ENCODE measurements around the gene ADSS2.

Gene ADSS2

DNA sequence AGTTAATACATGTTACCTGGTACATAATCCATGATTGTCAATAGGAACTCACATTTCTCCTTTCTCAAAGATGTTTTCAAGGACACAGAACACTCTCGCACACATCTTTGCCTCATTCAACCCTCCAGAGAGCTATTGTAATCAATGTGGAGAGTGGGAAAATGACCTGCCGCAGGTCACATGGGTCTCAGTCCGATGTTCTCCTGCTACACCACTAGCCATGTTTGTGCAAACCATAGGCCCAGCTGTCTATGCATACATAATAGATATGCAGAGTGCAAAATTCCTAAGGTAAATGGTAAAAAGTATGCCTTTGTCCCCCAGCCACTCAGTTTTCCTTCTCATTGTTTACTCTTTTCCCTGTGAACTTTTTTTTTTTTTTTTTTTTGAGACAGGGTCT lies 89.2 kb downstream of the ADSS2 start:
- DNase-seq: no peak

DNA sequence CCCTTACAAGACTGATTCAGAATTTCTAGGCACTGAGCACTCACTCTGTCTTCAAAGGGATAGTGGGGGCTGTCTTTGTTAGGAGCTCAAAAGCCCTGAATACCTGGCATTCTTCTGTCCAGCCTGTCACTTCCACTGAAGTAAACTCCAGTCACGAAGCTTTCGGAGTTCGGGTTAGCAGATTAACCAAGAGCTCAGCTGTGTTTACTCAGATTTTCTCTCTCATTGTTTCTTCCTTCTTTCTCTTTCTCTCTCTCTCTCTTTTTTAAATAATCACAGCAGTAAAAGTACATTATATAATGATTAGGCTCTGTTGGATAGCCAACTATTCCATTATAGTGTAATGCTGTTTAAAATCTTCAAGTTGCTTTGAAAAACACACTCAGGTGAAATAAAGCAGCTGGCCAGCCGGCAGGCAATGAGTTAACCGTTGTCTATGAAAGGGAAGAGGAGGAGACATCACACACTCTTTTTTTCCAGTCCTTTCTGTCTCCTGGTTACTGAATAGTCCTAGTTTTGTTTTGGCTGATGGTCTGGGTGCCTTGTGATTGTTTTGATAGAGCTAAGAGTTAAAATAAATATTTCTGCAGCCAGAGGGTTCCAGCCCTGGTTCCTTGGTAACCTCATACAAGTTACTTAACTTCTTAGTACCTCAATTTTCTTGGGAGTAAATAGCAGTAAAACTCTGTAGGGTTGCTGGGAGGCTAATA lies 89.8 kb downstream of the ADSS2 start:
- DNase-seq: no peak

All from activated CD4-positive, CD25-positive, alpha-beta regulatory T cell treated with anti-CD3 and anti-CD28 coated beads, Interleukin-2, amount 50 U/mL, for 72 hours (primary cell).